ENCODE data around the gene LRP3. TPM values are rescaled to one million over a fixed set of nuclear protein-coding genes. Genes with fewer than 3 reads are reported as not detected.

The LRP3 gene
- total RNA-seq, 1 experiment from 2014 or later = 29.0 TPM

DNA sequence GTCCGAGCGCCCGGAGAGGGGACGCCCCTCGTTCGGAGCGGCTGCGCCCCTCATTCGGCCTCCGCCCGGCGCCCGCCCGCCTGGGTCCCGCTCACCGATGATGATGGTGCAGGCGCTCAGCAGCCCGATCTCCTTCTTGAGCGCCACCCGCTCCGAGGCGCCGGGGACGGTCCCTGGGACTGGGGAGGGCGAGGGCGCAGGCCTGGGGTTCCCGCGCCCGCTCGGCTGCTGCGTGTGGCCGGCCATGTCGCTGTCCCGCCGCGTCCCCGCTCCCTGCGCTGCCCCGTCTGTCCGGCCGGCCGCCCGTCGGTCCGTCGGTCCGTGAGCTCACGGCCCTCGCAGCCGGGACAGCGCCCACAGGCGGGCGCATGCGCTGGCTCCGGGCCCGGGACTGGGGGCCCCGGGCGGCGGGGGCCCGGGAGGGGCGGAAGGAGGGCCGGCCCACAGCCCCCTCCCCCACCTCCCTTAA, 31.4 kb downstream of the LRP3 start, which contains the start of gene SLC7A10:
Gene SLC7A10 (minus strand): TSS at position 393 of the 469 bp plus-strand sequence. CDS start 147 bp downstream, at position 246.
- intact Hi-C loops (cut with micrococcal nuclease) = no loop called here
- no peaks in the 10 kb centered on the region for H3K9me2 ChIP-seq (ENCODE audit: insufficient read depth)
- H4K20me1 ChIP-seq (ENCODE audit: insufficient read depth) = no peaks in the 10 kb centered on the region
- no peak within 1 kb of the TSS for H2AFZ ChIP-seq (ENCODE audit: low read depth, low read length, poor library complexity, severe bottlenecking)
- 0 out of 4 replicates have a peak within 1 kb of the TSS, but pooled peaks of 1 of the 2 experiments have one; percentile 8 for H3K4me3 ChIP-seq (replicated peaks in 1 of 2; ENCODE audit: low read depth in 1 of 2, low read length in 2 of 2)
- DNase-seq (ENCODE audit: low read depth, low spot score) (no peak), ATAC-seq (no peak)
- no peak within 1 kb of the TSS for H3K27ac ChIP-seq (ENCODE audit: low read depth, low read length)
- H3K4me1 ChIP-seq (ENCODE audit: control insufficient read depth in 1 of 2, insufficient read depth in 2 of 2, low read length in 2 of 2) = peaks cover 0 to 12% of the 10 kb centered on the region in 2 experiments; a peak in 2 of 4 replicates
- peak within 1 kb of the TSS; percentile 60 for H3K4me2 ChIP-seq (ENCODE audit: low read length)
- H3K36me3 ChIP-seq (ENCODE audit: control insufficient read depth in 1 of 2, insufficient read depth in 2 of 2, low read length in 2 of 2) = no peaks in the 10 kb centered on the region
- RAD21 ChIA-PET (ENCODE audit: low non-redundant PET in 1 of 2, low total read pairs in 2 of 2, uncharacterized antibody in 2 of 2, unreplicated experiment in 2 of 2) = no interaction called here
- POLR2A ChIA-PET = no interaction called here
- H3K27me3 ChIP-seq (ENCODE audit: insufficient read depth, low read length) = no peaks in the 10 kb centered on the region
- H3K9me3 ChIP-seq (ENCODE audit: control insufficient read depth in 1 of 2, insufficient read depth in 1 of 2, low read depth in 1 of 2, low read length in 2 of 2) = no peaks in the 10 kb centered on the region; a peak in 1 of 4 replicates
- CTCF ChIA-PET = no interaction called here
- no peaks in the 10 kb centered on the region for H3K79me2 ChIP-seq (ENCODE audit: insufficient read depth, low read length)
- TF ChIP-seq, protein P1, sequence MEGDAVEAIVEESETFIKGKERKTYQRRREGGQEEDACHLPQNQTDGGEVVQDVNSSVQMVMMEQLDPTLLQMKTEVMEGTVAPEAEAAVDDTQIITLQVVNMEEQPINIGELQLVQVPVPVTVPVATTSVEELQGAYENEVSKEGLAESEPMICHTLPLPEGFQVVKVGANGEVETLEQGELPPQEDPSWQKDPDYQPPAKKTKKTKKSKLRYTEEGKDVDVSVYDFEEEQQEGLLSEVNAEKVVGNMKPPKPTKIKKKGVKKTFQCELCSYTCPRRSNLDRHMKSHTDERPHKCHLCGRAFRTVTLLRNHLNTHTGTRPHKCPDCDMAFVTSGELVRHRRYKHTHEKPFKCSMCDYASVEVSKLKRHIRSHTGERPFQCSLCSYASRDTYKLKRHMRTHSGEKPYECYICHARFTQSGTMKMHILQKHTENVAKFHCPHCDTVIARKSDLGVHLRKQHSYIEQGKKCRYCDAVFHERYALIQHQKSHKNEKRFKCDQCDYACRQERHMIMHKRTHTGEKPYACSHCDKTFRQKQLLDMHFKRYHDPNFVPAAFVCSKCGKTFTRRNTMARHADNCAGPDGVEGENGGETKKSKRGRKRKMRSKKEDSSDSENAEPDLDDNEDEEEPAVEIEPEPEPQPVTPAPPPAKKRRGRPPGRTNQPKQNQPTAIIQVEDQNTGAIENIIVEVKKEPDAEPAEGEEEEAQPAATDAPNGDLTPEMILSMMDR (IDR thresholded peaks at IDR 0.05 in 2 of 3, conservative IDR thresholded peaks at IDR 0.05 in 1 of 3; ENCODE audit: borderline replicate concordance in 1 of 3, insufficient read depth in 1 of 3, low read depth in 2 of 3, low read length in 2 of 3) = no peak
- TF ChIP-seq POLR2AphosphoS5 (IDR thresholded peaks at IDR 0.05; ENCODE audit: low read depth, low read length) = no peak
- TF ChIP-seq SP1 (IDR thresholded peaks at IDR 0.05; ENCODE audit: low read depth) = no peak
- TF ChIP-seq FOSL1 (IDR thresholded peaks at IDR 0.05; ENCODE audit: low read depth) = no peak
- TF ChIP-seq JUND (IDR thresholded peaks at IDR 0.05) = no peak
- no peak for TF ChIP-seq YY1 (IDR thresholded peaks at IDR 0.05; ENCODE audit: extremely low read depth, insufficient replicate concordance, low read depth, low read length)
- no peak for TF ChIP-seq SRF (IDR thresholded peaks at IDR 0.05; ENCODE audit: low read depth)
- TF ChIP-seq POLR2A (IDR thresholded peaks at IDR 0.05; ENCODE audit: borderline replicate concordance, extremely low read depth, insufficient read depth, insufficient read length) = no peak
- TF ChIP-seq SIN3A (IDR thresholded peaks at IDR 0.05; ENCODE audit: low read depth) = no peak
- TF ChIP-seq, protein P2, sequence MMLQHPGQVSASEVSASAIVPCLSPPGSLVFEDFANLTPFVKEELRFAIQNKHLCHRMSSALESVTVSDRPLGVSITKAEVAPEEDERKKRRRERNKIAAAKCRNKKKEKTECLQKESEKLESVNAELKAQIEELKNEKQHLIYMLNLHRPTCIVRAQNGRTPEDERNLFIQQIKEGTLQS (IDR thresholded peaks at IDR 0.05) = no peak
- no peak for TF ChIP-seq ZNF274 (IDR thresholded peaks at IDR 0.05; ENCODE audit: low read depth, low read length)
- TF ChIP-seq, protein P3, sequence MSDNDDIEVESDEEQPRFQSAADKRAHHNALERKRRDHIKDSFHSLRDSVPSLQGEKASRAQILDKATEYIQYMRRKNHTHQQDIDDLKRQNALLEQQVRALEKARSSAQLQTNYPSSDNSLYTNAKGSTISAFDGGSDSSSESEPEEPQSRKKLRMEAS (IDR thresholded peaks at IDR 0.05) = no peak
- no peak for TF ChIP-seq EZH2phosphoT487 (IDR thresholded peaks at IDR 0.05; ENCODE audit: borderline replicate concordance)
- TF ChIP-seq CBX3 (IDR thresholded peaks at IDR 0.05; ENCODE audit: low read depth) = no peak
- no peak for TF ChIP-seq EGR1 (IDR thresholded peaks at IDR 0.05; ENCODE audit: low read depth)
- no peak for TF ChIP-seq TCF7L2 (IDR thresholded peaks at IDR 0.05; ENCODE audit: borderline replicate concordance, extremely low read depth, insufficient read depth, insufficient read length)
- no peak for TF ChIP-seq RAD21 (IDR thresholded peaks at IDR 0.05; ENCODE audit: low read depth)
- TF ChIP-seq, protein P4, sequence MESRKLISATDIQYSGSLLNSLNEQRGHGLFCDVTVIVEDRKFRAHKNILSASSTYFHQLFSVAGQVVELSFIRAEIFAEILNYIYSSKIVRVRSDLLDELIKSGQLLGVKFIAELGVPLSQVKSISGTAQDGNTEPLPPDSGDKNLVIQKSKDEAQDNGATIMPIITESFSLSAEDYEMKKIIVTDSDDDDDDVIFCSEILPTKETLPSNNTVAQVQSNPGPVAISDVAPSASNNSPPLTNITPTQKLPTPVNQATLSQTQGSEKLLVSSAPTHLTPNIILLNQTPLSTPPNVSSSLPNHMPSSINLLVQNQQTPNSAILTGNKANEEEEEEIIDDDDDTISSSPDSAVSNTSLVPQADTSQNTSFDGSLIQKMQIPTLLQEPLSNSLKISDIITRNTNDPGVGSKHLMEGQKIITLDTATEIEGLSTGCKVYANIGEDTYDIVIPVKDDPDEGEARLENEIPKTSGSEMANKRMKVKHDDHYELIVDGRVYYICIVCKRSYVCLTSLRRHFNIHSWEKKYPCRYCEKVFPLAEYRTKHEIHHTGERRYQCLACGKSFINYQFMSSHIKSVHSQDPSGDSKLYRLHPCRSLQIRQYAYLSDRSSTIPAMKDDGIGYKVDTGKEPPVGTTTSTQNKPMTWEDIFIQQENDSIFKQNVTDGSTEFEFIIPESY (IDR thresholded peaks at IDR 0.05; ENCODE audit: extremely low read depth, insufficient replicate concordance, low read length) = no peak
- no peak for TF ChIP-seq CEBPB (IDR thresholded peaks at IDR 0.05; ENCODE audit: low read depth)
- no peak within 1 kb of the TSS for H3K9ac ChIP-seq (ENCODE audit: low read length)
- no TSS peak for BruUV-seq (replicated peaks)

Data from HCT116 (cell line).